CD4-positive, alpha-beta T cell treated with Interleukin-17A for 4 hours (primary cell): Measurements from ENCODE around the gene UGT1A6.

ENCODE experiments used
- DNase-seq: peaks from one replicate; pipeline ENCODE4 v3.0.0-alpha.2; 2020; ENCODE audit warnings: mixed read lengths

UGT1A6 gene

DNA sequence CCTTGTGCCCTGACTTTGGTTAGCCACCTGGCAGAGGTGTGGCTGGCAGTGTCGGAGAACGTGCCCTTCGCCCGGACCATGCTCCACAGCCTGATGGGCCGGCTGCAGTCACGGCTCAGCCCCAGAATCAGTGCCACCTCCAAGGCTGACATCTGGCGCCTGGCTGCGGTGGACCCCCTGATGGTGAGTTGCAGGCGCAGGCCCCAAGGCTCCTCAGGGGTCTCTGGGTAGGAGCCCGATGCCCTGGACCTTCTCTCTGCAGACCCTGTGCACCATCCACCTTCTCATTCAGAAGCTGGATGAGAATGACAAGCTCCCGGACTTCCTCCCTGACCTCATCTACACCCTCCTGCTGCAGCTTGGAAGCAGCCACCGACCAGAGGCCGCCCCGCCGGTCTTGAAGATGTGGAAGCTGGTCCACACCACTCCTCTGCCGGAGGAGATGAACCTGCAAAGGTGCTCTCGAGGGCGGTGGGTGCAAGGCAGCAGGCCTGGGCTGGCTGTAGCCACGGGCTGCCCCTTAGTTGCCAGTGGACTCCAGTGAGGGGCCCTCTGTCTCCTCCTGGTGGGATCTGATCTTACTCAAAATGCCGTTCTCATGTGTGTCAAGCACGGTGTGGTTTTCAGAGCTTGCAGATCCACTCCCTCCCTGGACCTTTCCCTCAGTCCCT lies 129.5 kb downstream of the UGT1A6 start:
- no peak for DNase-seq
